ENCODE measurements around the gene IKZF3.

GRCh38 chr17:39809221-39809620 lies 54.9 kb downstream of the IKZF3 start:
- TF ChIP-seq EZH2 (optimal IDR thresholded peaks at IDR 0.05; ENCODE audit: low read depth, low read length) (no peak), CTCF (IDR thresholded peaks at IDR 0.05; ENCODE audit: low read length) (no peak)

Data from MM.1S (cell line).